Activated naive CD4-positive, alpha-beta T cell treated with Interleukin-2 at 50 U/mL for 16 hours (primary cell): ENCODE measurements around the gene KRT9.
"Not testable (repeated sequence)": the region's sequence is repeated elsewhere in the genome, so short reads cannot be mapped to it uniquely, and the experiment has no call there.

Source experiments
- DNase-seq: peaks from one replicate; pipeline ENCODE4 v3.0.0-alpha.2; 2020

KRT9 gene

DNA sequence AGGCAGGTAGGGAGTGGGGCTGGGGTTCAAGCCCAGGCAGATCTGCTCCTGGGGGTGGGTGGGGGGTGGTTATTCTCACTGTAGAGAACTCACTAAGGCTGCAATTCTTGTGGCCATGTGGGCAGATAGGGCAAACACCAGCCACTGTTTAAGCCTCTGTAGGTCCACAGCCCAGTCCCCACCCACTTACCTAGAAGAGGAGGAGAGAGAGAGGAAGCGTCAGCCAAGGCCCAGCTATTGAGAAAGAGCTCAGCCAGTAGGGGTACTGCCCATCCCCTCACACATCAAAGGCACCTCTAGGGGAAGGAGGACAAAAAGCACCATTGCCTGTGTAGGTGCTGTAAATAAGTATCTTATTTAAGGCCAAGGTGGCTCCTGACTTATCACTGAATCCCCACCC, 27.8 kb upstream of the KRT9 start:
- DNase-seq = no peak

DNA sequence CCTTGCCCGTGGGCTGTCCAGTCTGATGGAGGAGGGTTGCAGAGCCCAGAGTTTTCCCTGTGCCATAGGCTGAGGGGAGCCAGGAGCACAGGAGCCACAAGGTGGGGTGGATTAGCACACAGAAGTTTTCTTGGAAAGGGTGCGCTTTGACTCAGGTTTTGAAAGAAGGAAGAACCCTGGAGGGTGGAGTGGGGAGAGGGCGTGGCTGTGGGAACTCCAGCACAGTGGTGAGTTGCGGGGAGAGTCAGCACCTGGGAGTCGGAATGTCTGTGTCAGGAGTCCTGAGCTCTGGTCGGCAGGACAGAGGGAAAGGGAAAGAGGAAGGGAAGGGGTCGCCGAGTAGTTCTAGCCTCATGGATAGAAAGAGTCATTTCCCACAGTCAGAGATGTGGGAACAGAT, 23.7 kb upstream of the KRT9 start:
- no peak for DNase-seq

- no peak for DNase-seq
Observed at GRCh38 chr17:41594363-41594915, 22.6 kb upstream of the KRT9 start.

DNA sequence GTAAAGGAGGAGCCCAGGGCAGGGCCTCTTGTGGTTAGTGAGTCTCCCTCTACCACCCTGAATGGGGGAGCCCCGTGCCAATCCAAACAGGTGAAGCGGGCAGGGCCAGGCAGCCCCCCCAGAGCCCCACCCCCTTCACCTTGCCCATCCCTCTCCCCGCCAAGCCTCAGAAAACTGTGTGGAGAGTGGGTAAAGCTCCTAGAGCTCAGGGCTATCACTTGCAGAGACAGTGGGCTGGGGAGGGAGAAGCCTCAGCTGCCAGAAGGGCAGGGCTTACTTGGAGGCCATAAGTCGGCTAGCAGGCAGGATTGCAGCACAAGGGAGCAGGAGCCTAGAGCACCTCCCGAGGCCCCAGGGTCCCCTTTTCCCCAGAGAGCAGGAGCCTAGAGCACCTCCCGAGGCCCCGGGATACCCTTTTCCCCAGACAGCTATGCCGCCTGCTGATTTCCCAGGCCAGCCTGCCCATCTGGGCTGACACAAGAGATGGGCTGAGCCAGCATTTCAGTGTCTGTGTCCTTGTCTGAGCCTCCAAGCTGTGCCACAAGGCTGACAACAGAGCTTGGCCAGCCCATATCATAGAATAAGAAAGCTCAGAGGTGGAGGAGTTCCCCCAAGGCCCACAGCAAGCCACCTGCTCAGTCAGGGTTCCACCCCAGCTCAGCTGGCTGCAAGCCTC, 21.6 kb upstream of the KRT9 start:
- no peak for DNase-seq

GRCh38 chr17:41592601-41593305, 20.9 kb upstream of the KRT9 start:
- DNase-seq = no peak

GRCh38 chr17:41589301-41589700, 17.4 kb upstream of the KRT9 start:
- DNase-seq = no peak

DNA sequence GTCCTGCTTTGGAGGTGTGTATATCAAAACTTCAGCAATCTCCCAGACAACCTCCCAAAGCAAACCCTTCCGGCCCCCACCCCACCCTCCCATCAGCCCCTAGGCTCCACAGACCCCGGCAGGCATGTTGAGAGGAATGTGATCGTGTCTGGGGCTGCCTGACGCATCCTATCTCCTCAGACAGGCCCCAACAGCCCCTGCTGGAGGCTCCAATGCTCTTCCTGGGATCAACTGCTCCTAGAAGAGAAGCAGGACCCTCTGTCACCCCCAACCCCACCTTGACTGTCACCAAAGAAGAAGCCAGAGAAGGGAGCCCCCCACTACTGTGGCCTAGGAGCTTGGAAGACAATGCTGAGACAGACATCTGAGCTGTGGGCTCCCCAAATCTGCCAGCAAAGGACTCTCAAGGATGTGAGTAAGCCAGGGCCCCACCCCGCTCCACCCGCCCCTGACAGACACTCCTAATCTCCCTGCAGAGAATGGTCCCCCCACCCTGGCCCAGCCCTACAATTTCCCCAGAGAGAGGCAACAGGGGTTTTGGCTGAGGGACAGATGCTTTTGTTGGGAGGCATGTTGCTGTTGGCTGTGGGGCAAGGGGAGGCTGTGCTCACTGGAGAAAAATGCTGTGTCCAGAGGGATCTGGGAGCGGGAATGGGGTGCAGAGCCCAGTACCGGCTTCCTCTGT, 16.4 kb upstream of the KRT9 start:
- no peak for DNase-seq

- no peak for DNase-seq
Observed at GRCh38 chr17:41586863-41587495, 15.1 kb upstream of the KRT9 start, which contains the start of gene KRT14. Gene KRT14 (minus strand): TSS chr17:41586895. CDS start chr17:41586834, 61 bp downstream.

DNA sequence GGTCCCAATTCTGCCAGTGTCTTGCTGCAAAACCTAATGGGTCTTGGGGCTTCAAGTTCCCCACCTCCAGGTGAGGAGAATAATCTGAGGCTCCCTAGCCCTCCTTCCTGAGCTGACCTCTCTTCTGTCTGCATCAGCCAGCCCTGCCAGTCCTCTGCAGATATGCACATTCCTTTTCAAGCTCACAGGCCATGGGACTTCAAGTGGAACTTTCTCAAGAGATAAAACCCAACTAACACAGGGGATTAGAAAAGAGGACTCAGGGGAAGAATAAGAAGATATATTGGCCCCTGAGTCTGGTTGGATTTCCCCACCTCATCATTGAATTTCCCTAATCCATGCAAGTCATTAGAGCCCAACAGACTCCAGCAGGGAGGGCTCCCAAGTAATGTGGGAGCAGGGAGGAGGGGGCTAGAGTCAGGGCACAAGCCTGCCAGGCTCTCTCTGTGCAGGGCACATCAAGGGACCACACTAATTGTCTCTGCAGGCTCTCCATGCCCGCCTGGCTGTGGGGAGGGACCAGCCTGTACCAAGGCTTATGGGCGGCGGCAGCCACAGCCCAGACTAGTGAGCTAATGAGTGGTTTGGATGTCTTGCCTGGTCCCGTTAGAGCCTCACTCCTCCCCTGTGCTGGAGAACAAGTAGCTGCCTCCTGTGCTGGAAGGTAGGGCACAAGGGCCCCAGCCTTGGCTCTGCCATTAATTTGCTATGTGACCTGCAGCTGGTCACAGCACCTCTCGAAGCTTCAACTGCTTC, 13.6 kb upstream of the KRT9 start:
- no peak for DNase-seq

DNA sequence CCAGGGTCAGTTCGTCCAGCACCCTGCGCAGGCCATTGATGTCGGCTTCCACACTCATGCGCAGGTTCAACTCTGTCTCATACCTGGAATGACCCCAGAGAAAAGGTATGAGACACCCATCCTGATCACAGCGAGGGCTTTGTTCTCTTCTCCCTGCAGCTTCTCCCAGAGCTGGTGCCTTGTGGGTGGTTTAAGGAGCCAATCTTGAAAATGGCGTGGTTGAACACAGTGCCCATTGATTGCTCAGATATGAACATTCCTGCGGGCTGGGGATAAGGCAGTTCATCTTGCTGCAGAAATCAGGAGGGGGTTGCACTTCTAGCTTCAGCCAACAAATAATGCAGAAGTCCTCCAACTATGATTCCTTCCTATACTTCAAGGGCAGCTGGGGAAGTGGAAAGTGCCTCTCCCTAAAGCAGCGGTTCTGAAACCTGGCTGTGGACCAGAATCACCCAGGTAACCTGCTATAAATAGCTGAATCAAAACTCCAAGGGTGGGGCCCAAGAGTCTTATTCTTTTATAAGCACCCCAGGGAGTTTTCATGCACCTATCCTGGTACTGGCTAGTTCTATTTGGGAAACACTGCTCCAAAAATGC, 12.6 kb upstream of the KRT9 start:
- DNase-seq = not testable (repeated sequence)

GRCh38 chr17:41583137-41584127, 11.6 kb upstream of the KRT9 start:
- DNase-seq = no peak

DNA sequence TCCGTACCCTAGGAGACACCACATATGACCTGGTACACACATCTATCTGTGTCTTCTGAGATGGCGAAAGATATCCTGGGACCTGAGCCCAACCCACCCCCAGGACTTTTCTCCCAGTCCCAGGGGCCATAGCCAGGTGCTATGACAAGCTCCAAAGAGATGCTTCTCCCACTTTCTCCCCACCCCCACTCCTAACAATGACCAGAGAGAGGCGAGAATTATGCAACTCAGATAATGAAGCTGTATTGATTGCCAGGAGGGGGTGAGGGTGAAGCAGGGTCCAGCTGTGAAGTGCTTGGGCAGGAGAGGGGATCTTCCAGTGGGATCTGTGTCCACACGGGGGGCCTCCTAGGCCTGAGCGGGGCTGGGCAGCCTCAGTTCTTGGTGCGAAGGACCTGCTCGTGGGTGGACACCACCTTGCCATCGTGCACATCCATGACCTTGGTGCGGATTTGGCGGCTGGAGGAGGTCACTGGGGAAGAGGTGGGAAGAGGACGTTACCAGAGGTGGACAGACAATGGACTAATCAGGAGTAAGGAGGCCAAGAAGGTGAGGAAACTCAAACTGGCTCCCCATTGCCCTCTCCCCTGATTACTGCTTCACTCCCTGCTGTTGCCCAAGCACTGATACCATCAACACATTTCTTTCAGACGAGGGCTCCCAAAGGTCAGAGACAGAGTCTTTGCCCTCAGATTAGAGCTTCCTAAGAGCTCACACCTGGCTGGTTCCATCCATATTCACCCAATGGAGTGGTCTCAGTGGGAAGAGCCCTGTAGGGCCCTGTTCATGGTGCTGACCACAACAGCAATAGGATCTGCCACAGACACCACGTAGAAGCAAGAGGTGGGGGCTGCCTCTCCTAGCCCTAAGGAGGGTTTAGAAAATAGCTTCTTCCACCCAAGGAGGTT, 10.5 kb upstream of the KRT9 start:
- not testable (repeated sequence) for DNase-seq

DNA sequence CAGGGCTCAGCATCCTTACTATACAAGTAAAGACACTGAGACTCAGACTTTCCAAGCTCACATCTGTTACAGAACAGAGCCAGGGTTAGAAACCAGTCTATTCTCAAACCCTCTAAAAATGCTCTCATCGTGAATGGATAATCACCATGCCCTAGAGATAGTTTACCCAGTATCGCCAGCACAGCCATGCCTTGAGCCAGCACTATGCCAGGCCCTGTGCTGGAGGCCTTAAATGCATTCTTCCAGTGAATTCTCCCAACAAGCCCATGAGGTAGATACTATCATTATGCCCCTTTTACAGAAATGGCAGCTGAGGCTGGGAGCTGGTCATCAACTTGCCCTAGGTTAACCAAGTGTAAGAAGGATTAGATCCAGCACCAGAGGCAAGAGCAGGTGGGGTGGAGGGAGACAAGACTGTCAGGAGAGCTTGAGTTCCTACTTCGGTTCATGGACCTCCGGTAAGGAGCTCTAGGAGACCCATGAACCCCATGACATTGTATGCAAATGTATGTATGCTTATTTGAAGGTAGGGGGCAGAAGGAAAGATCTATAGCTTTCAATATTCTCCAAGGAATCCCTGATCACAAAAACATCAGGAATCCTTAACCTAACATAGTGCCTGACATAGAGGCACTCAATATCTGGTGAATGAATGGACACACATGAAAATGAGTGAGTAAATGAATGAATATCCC, 9.7 kb upstream of the KRT9 start:
- no peak for DNase-seq

GRCh38 chr17:41580687-41581365, 9.0 kb upstream of the KRT9 start:
- no peak for DNase-seq

- no peak for DNase-seq
Observed at GRCh38 chr17:41580244-41580575, 8.4 kb upstream of the KRT9 start.

DNA sequence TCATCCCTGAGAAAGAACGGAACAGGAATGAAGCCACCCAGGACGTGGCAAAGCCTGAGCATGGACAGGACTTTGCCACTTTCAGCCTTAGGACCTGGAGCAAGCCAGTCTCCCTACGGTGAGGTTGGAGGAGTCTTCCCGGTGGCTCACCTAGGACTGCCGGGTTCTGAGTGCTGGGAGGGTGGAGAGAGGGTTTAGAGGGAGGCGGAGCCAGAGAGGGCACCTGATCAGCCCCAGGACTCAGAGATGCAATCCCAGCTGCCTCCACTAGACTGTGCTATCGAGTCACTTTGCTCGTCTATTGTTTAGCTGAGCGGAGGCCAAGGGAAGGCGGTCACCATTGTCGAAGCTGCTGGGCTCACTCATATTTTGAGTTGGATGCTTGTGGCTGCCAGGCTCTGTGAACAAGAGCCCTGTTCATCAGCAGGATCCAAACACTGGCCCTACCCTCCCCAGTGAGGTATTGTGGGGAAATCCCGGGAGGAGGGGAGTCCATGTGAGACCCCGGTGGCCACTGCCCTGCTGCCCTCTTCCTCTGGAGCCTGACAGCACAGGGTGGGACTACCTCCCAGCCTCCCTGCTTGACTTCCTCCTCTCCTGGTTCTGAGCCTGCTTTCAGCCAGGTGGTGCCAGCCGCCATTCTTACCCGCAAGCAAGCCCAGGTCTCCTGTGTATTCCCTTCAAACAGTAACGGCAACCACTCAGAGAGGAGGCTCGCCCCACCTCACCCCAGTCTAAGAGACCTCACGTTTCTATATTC, 7.8 kb upstream of the KRT9 start:
- peak; percentile 69 for DNase-seq

GRCh38 chr17:41578971-41579370, 7.1 kb upstream of the KRT9 start:
- no peak for DNase-seq

- DNase-seq = no peak
Observed at GRCh38 chr17:41578538-41578937, 6.7 kb upstream of the KRT9 start.
